ENCODE measurements around the gene FANCG. TPM values are rescaled to one million over a fixed set of nuclear protein-coding genes. Genes with fewer than 3 reads are reported as not detected.

Gene FANCG
- total and polyA plus RNA-seq, 7 experiments from 2014 or later = 8.7 to 84.9 (median 26.6) TPM

DNA sequence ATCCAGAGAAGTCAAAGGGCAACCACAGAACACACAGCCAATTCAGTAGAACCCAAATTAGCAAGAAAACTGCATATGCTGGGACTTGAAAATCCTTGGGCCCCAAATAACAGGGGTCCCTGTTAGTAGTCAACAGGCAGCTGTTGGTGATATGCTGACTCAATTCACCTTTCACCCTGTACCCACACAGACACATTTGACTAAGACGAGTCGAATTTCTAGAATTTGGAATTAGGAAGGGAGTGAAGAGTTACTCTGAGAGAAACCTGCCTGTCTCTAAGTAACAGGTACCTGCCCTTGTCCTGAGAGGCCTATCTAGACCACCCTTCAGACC, 6.5 kb downstream of the FANCG start:
- ChIA-PET CTCF (no interaction called here), POLR2A (no interaction called here)
- peaks cover 0 to 11% (median 0%) of the 10 kb centered on the region in 3 experiments for H3K36me3 ChIP-seq (ENCODE audit: control insufficient read depth in 2 of 3, insufficient read depth in 3 of 3, low read length in 3 of 3)
- peak overlapping the region; percentile 69 for H3K27ac ChIP-seq (ENCODE audit: low read depth, low read length)
- no peaks in the 10 kb centered on the region for H3K27me3 ChIP-seq (ENCODE audit: control insufficient read depth in 2 of 2, insufficient read depth in 2 of 2, low read length in 2 of 2)
- intact Hi-C loops (cut with micrococcal nuclease) = loop anchor here (2.0 to 10.0 kb wide), 5 partner anchors 408 to 742 kb away; partner anchors contain the start of genes HINT2 (in 2 of the 2), CCL27 (in 1 of the 2), ENHO (in 1 of the 2) and SPAG8 (in 1 of the 2)
- no peak for DNase-seq
- peaks cover 22 to 35% of the 10 kb centered on the region in 2 donors for H3K4me1 ChIP-seq (ENCODE audit: control insufficient read depth in 2 of 2, insufficient read depth in 2 of 2, low read length in 2 of 2)
- peaks cover 0 to 2% (median 0%) of the 10 kb centered on the region in 11 donors for H3K9me3 Mint-ChIP-seq
- ATAC-seq = no peak
- peak overlapping the region; percentile 74 to 95 (median 88) for H3K4me3 Mint-ChIP-seq
- H3K9me3 ChIP-seq (ENCODE audit: control insufficient read depth in 2 of 3, low read length in 3 of 3) = no peaks in the 10 kb centered on the region
- peak overlapping the region; percentile 53 for H3K4me3 ChIP-seq (ENCODE audit: low read length)
- peak overlapping the region; percentile 80 to 95 (median 87) for H3K27ac Mint-ChIP-seq
- H3K36me3 Mint-ChIP-seq = peaks cover 0 to 27% (median 5%) of the 10 kb centered on the region in 5 donors
- H3K4me1 Mint-ChIP-seq = peaks cover 29 to 67% (median 47%) of the 10 kb centered on the region in 7 donors
- peaks cover 0 to 3% (median 0%) of the 10 kb centered on the region in 5 donors for H3K27me3 Mint-ChIP-seq

DNA sequence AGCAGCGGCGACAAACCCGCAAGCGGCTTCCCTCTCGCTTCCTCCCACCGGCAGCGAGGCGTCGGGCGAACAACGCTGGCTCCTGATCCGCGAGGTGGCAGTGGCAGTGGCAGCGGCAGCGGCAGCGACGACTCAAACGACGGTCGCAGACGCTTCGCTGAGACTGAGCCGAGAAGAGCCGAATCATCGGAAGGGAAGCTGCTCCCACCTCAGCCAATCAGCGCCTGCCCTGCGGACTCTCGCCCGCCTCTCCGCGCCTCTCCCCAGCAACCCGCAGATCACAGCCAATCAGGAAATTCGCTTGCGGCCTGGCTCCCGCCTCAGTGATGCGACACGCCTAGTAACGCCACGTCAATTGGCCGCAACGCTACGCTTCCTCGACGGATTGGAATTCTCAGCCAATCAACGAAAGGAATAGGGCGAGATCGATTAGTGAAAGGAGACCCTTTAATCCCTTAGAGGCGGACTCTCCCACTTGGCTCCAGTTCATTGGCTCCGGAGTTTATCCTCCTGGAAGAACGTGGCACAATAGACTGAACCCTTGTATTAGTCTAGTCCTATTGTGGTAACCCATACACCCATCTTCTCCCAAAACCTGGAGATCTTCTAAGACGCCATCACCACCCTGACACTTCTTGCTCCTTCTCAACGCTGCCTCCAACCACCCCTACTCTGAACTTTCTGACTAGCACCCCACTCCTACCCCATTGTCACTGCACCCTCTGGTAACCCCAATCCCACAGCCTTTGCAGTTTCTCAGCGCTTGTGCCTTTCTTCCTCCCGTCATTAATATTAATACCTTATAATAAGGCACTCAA, 7.1 kb downstream of the FANCG start, which contains the start of gene VCP:
VCP (minus strand) TSS at position 165 of the 818 bp plus-strand sequence. CDS start 272 bp downstream, outside the sequence.
- Mint-ChIP-seq H3K27ac (peak within 1 kb of the TSS; percentile 81 to 96 (median 91)), H3K9me3 (peaks cover 0 to 2% (median 0%) of the 10 kb centered on the region in 11 donors), H3K36me3 (peaks cover 0 to 30% (median 10%) of the 10 kb centered on the region in 5 donors), H3K4me3 (peak within 1 kb of the TSS; percentile 74 to 95 (median 88)), H3K4me1 (peaks cover 34 to 67% (median 47%) of the 10 kb centered on the region in 7 donors), H3K27me3 (peaks cover 0 to 3% (median 0%) of the 10 kb centered on the region in 5 donors)
- ChIA-PET POLR2A (interaction anchor here (0.6 to 2.9 kb wide), 11 partner anchors 9 to 657 kb away, joined by 3 to 25 read pairs (median 7); partner anchors contain the start of genes ATOSB, CCDC107, PIGO and RMRP), CTCF (interaction anchor here (0.6 to 2.3 kb wide), 2 partner anchors 23 to 721 kb away, joined by 3 to 11 read pairs; partner anchors contain the start of gene PIGO)
- no peaks in the 10 kb centered on the region for H3K27me3 ChIP-seq (ENCODE audit: control insufficient read depth in 2 of 2, insufficient read depth in 2 of 2, low read length in 2 of 2)
- H3K36me3 ChIP-seq (ENCODE audit: control insufficient read depth in 2 of 3, insufficient read depth in 3 of 3, low read length in 3 of 3) = peaks cover 3 to 17% (median 3%) of the 10 kb centered on the region in 3 experiments
- intact Hi-C loops (cut with micrococcal nuclease) = loop anchor here (1.0 to 10.0 kb wide), 14 partner anchors 8 to 742 kb away; partner anchors contain the start of genes DNAJB5 (in 2 of the 2), HINT2 (in 2 of the 2), PIGO (in 2 of the 2) and CCL27 (in 1 of the 2)
- no peaks in the 10 kb centered on the region for H3K9me3 ChIP-seq (ENCODE audit: control insufficient read depth in 2 of 3, low read length in 3 of 3)
- DNase-seq (peak; percentile 80 to 99 (median 98)), ATAC-seq (peak; percentile 92)
- peak within 1 kb of the TSS; percentile 53 for H3K4me3 ChIP-seq (ENCODE audit: low read length)
- H3K4me1 ChIP-seq (ENCODE audit: control insufficient read depth in 2 of 2, insufficient read depth in 2 of 2, low read length in 2 of 2) = peaks cover 22 to 38% of the 10 kb centered on the region in 2 donors
- peak within 1 kb of the TSS; percentile 93 for H3K27ac ChIP-seq (ENCODE audit: low read depth, low read length)

DNA sequence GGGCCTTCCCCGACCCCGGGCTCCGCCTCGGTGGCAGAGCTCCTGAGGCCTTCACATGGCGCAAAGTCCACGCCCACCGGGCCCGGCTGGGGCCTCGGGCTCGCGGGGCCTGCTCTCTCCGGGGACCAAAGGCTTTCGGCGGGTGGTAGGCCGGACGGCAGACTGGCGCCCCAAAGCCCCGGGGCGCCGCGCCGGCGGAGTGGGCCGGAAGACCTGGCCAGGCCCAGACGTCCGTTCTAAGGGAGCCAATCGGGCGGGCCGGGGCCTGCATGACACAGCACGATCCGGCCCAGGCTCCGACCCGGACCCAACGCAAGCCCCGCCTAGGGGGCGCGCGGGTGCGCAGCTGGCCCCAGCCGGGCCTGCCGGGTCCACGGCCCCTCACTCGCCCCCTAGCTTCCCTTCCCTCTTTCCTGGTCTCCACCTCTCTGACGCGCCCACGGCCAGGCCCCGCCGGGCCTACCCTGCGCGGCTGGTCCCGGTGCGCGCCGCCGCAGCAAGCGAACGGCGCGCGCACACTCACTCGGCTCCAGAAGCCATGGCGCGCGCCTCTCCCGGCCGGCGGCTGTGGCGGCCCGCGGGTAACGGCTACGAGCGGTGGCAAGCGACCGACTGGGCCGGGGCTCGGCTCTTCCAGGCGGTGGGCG, 7.8 kb downstream of the FANCG start:
- peak; percentile 70 for ATAC-seq
- Histone ChIP-seq H3K4me3 (ENCODE audit: low read length) (peak overlapping the region; percentile 53), H3K27ac (ENCODE audit: low read depth, low read length) (peak overlapping the region; percentile 93), H3K27me3 (ENCODE audit: control insufficient read depth in 2 of 2, insufficient read depth in 2 of 2, low read length in 2 of 2) (no peaks in the 10 kb centered on the region), H3K36me3 (ENCODE audit: control insufficient read depth in 2 of 3, insufficient read depth in 3 of 3, low read length in 3 of 3) (peaks cover 3 to 24% (median 10%) of the 10 kb centered on the region in 3 experiments), H3K4me1 (ENCODE audit: control insufficient read depth in 2 of 2, insufficient read depth in 2 of 2, low read length in 2 of 2) (peaks cover 22 to 43% of the 10 kb centered on the region in 2 donors), H3K9me3 (ENCODE audit: control insufficient read depth in 2 of 3, low read length in 3 of 3) (no peaks in the 10 kb centered on the region)
- Mint-ChIP-seq H3K9me3 (peaks cover 0 to 2% (median 0%) of the 10 kb centered on the region in 11 donors), H3K27ac (peak overlapping the region; percentile 81 to 96 (median 91)), H3K4me1 (peaks cover 34 to 66% (median 53%) of the 10 kb centered on the region in 7 donors), H3K27me3 (peaks cover 0 to 3% (median 0%) of the 10 kb centered on the region in 5 donors), H3K36me3 (peaks cover 0 to 37% (median 17%) of the 10 kb centered on the region in 5 donors), H3K4me3 (peak overlapping the region; percentile 74 to 95 (median 88))
- ChIA-PET POLR2A (interaction anchor here (0.6 to 2.9 kb wide), 20 partner anchors 8 to 740 kb away, joined by 3 to 25 read pairs (median 4); partner anchors contain the start of genes ATOSB, CCDC107, DNAJB5 and FANCG), CTCF (interaction anchor here (0.6 to 2.3 kb wide), 3 partner anchors 9 to 211 kb away, joined by 3 to 11 read pairs (median 4); partner anchors contain the start of gene PIGO)
- intact Hi-C loops (cut with micrococcal nuclease) = loop anchor here (1.0 to 10.0 kb wide), 14 partner anchors 8 to 743 kb away; partner anchors contain the start of genes DNAJB5 (in 2 of the 2), HINT2 (in 2 of the 2), PIGO (in 2 of the 2) and CCL27 (in 1 of the 2)
- DNase-seq = peak in 8 of 9 donors; percentile 67 to 83 (median 71)

DNA sequence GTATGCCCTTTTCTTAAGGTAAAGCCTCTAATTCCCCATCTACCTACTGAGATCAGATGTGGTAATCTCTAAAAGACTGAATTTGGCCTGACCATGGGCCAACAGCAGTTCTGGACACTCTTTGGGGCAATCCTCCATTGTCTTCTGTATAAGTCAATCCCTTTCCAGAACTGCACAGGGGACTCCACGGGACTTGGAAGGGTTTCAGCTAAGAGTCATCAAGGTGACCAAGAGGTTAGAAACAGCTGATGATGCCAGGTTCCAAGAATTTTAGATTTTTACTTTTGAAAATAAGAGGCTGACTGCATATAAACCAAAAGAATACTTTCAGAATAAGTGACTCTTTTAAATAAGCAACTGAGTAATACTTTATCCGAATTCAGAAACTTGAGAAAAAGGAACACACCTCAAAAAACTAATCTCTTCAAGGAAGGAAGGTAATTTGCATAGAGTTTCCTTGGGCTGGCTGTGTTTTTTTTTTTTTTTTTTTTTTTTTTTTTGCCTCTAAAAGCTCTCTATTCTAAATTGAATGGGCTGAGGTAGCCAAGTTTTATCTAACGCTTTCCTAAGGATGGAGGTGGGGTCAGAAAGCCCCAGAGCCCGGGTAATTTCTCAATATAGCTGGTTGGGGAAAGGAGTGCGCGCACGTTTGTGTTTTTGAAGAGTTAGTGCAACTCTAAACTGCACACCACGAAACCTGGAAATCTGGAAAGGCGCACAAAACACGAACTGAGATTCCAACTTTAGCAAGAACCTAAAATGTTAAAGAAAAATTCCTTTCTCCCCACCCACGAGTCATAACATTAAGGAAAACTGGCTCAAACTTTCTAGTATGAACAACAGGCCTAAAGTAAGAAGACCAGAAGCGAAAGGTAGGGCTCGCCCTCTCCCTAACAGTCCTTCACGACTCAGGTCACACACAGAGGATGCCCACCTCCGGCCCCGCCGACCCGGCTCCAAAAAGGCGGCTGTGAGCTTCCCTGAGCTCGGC, 8.6 kb downstream of the FANCG start:
- peaks cover 22 to 43% of the 10 kb centered on the region in 2 donors for H3K4me1 ChIP-seq (ENCODE audit: control insufficient read depth in 2 of 2, insufficient read depth in 2 of 2, low read length in 2 of 2)
- H3K27me3 ChIP-seq (ENCODE audit: control insufficient read depth in 2 of 2, insufficient read depth in 2 of 2, low read length in 2 of 2) = no peaks in the 10 kb centered on the region
- peaks cover 0 to 40% (median 21%) of the 10 kb centered on the region in 5 donors for H3K36me3 Mint-ChIP-seq
- peak overlapping the region; percentile 93 for H3K27ac ChIP-seq (ENCODE audit: low read depth, low read length)
- H3K4me1 Mint-ChIP-seq = peaks cover 34 to 63% (median 58%) of the 10 kb centered on the region in 7 donors
- peak overlapping the region; percentile 81 to 96 (median 91) for H3K27ac Mint-ChIP-seq
- peaks cover 7 to 27% (median 19%) of the 10 kb centered on the region in 3 experiments for H3K36me3 ChIP-seq (ENCODE audit: control insufficient read depth in 2 of 3, insufficient read depth in 3 of 3, low read length in 3 of 3)
- H3K27me3 Mint-ChIP-seq = peaks cover 0 to 3% (median 0%) of the 10 kb centered on the region in 5 donors
- peak in 3 of 9 donors; percentile 14 to 24 (median 14) for DNase-seq
- H3K4me3 ChIP-seq (ENCODE audit: low read length) = peak overlapping the region; percentile 53
- POLR2A ChIA-PET = interaction anchor here (0.6 to 2.9 kb wide), 18 partner anchors 8 to 741 kb away, joined by 3 to 25 read pairs (median 4); partner anchors contain the start of genes ATOSB, DNAJB5, FANCG and PIGO
- peaks cover 0 to 2% (median 0%) of the 10 kb centered on the region in 11 donors for H3K9me3 Mint-ChIP-seq
- no peaks in the 10 kb centered on the region for H3K9me3 ChIP-seq (ENCODE audit: control insufficient read depth in 2 of 3, low read length in 3 of 3)
- intact Hi-C loops (cut with micrococcal nuclease) = loop anchor here in 1 of 2 donors (10.0 kb wide), 2 partner anchors 406 to 744 kb away; partner anchors contain the start of genes CCL27, HINT2 and SPAG8
- no peak for ATAC-seq
- CTCF ChIA-PET = interaction anchor here (0.6 to 2.3 kb wide), 3 partner anchors 9 to 210 kb away, joined by 3 to 11 read pairs (median 4); partner anchors contain the start of gene PIGO
- peak overlapping the region; percentile 74 to 95 (median 88) for H3K4me3 Mint-ChIP-seq

DNA sequence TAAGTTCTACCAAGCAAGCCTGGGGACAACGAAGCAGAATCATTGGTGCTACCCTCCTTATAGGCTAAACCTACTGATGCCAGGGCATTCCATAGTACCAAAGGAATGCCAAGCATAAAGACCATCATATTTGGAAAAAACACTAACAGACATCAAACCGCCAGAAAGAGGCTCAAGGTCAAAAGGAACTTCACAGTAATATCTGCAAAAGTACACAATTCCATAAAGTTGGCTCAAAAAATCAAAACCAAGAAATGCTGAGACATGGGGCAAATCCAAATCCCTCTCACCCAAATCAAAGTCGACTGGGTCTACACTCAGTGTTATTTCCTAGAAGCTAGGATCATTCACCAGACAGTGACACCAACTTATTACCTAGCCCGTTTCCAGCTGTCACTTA, 10.7 kb downstream of the FANCG start:
- Histone ChIP-seq H3K4me3 (ENCODE audit: low read length) (no peak overlapping the region), H3K27me3 (ENCODE audit: control insufficient read depth in 2 of 2, insufficient read depth in 2 of 2, low read length in 2 of 2) (no peaks in the 10 kb centered on the region), H3K36me3 (ENCODE audit: control insufficient read depth in 2 of 3, insufficient read depth in 3 of 3, low read length in 3 of 3) (peaks cover 19 to 44% (median 35%) of the 10 kb centered on the region in 3 experiments), H3K4me1 (ENCODE audit: control insufficient read depth in 2 of 2, insufficient read depth in 2 of 2, low read length in 2 of 2) (peaks cover 22 to 43% of the 10 kb centered on the region in 2 donors), H3K9me3 (ENCODE audit: control insufficient read depth in 2 of 3, low read length in 3 of 3) (no peaks in the 10 kb centered on the region), H3K27ac (ENCODE audit: low read depth, low read length) (no peak overlapping the region)
- no peak for DNase-seq
- Mint-ChIP-seq H3K4me1 (peaks cover 34 to 59% (median 55%) of the 10 kb centered on the region in 7 donors), H3K9me3 (peaks cover 0 to 2% (median 0%) of the 10 kb centered on the region in 11 donors), H3K4me3 (peak overlapping the region; percentile 49 to 95 (median 62)), H3K36me3 (peaks cover 0 to 36% (median 24%) of the 10 kb centered on the region in 5 donors), H3K27ac (peak overlapping the region in 5 of 9 donors; percentile 19 to 75 (median 31)), H3K27me3 (peaks cover 0 to 3% (median 0%) of the 10 kb centered on the region in 5 donors)
- ChIA-PET POLR2A (interaction anchor here (0.6 to 4.9 kb wide), 3 partner anchors 10 to 27 kb away, joined by 3 to 28 read pairs (median 3); partner anchors contain the start of genes FANCG and PIGO), CTCF (interaction anchor here (1.2 kb wide), 1 partner anchor 484 kb away, joined by 4 read pairs; no protein-coding TSS in a partner anchor)
- intact Hi-C loops (cut with micrococcal nuclease) = no loop called here
- ATAC-seq = no peak
